ENCODE data around the gene CHRNA1. TPM values are rescaled to one million over a fixed set of nuclear protein-coding genes. Genes with fewer than 3 reads are reported as not detected.

Gene CHRNA1
- polyA plus RNA-seq (2013, experiment 1 of 2), result 6.4 TPM
- 6.1 TPM for polyA plus RNA-seq (2013, experiment 2 of 2)

DNA sequence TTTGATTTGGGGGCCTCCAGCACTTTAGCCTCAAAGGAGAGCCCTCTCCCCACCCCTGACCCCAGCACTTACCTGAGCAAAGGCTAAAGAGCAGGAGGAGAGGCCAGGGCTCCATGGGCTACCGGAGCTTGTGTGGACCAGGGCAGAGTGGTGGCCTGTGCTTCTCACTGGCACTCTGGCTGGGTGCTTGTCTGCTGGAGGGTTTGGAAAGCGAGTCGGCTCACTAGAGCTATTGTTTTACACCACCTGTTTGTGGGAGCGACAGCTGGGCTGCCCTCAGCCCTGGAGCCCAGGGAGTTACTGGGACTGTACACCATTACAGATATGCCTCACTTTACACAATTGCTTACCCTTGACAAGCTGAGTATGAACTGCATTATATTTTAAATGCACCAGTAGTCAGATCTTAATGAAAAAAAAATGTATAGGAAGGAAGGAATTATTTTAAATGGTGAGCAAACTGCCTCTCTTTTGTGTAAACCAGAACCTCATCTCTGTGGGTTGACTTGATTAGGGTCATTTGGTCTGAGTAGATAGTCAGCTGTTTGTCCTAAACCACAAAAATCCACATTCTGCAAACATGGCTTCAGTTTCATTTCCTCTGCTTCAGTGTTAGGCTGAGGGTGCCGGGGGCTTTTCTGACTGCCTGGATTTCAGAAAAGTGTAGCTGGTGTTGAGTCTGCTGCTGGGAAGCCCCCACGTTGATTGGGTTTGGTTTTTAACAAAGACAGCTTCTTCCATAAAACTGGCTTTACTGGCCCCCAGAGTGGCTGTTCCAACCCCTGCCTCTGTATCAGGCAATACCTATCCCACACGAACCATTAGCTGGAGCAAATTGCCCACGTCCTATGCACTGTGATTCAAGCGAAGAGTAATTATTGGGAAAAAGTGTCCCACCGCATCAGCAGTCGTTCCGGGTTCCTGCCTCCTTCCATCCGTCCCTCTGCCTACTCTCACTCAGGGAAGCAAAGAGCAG lies at the start of gene CHRNA1:
TSS of gene CHRNA1 (minus strand) at position 193 of the 976 bp plus-strand sequence. CDS start at position 115, 78 bp downstream.
- Histone ChIP-seq H3K9ac (ENCODE audit: low read length) (no peak within 1 kb of the TSS), H4K91ac (ENCODE audit: low read length) (peak within 1 kb of the TSS; percentile 86), H2BK120ac (ENCODE audit: low read depth, low read length) (peak within 1 kb of the TSS; percentile 80), H3K23ac (ENCODE audit: low read length in 2 of 2) (peak within 1 kb of the TSS in 1 of 2 experiments; percentile 54), H2AFZ (ENCODE audit: low read depth, low read length) (no peak within 1 kb of the TSS), H3K4me2 (ENCODE audit: low read length, poor library complexity, severe bottlenecking) (no peak within 1 kb of the TSS), H3K27ac (ENCODE audit: low read length, poor library complexity, severe bottlenecking) (no peak within 1 kb of the TSS), H3K36me3 (ENCODE audit: control insufficient read depth in 1 of 2, insufficient read depth in 2 of 2, low read depth in 1 of 2, low read length in 2 of 2) (no peaks in the 10 kb centered on the region), H2BK5ac (ENCODE audit: low read depth, low read length, poor library complexity, severe bottlenecking) (no peak within 1 kb of the TSS), H2BK12ac (ENCODE audit: low read length in 2 of 2) (peak within 1 kb of the TSS; percentile 30 to 99), H2BK15ac (ENCODE audit: low read depth, poor library complexity, severe bottlenecking) (no peak within 1 kb of the TSS), H3K18ac (ENCODE audit: low read depth in 1 of 2, low read length in 2 of 2) (peak within 1 kb of the TSS; percentile 82 to 95), H3K27me3 (ENCODE audit: control insufficient read depth in 1 of 2, insufficient read depth in 1 of 2, low read length in 2 of 2) (peaks cover 0 to 27% of the 10 kb centered on the region in 2 experiments), H3K9me3 (ENCODE audit: control insufficient read depth, low read length) (no peaks in the 10 kb centered on the region), H4K8ac (ENCODE audit: low read length) (peak within 1 kb of the TSS; percentile 80), H3K79me1 (replicated peaks; ENCODE audit: low read length, poor library complexity, severe bottlenecking) (no peaks in the 10 kb centered on the region), H3K4me1 (ENCODE audit: control insufficient read depth, insufficient read depth, low read depth, low read length) (peaks cover 10% of the 10 kb centered on the region), H3K4me3 (ENCODE audit: insufficient read depth in 1 of 2, low read depth in 1 of 2, low read length in 2 of 2) (no peak within 1 kb of the TSS), H2AK5ac (ENCODE audit: low read length, severe bottlenecking) (peak within 1 kb of the TSS; percentile 20), H3K14ac (ENCODE audit: low read length in 2 of 2) (peak within 1 kb of the TSS in 1 of 2 experiments; percentile 31), H3K4ac (ENCODE audit: low read depth in 1 of 2, low read length in 2 of 2) (peak within 1 kb of the TSS; percentile 43 to 84)
- 72% methylated on average over 12 of the region's 13 CpGs for WGBS
- DNase-seq, result peak; percentile 71

DNA sequence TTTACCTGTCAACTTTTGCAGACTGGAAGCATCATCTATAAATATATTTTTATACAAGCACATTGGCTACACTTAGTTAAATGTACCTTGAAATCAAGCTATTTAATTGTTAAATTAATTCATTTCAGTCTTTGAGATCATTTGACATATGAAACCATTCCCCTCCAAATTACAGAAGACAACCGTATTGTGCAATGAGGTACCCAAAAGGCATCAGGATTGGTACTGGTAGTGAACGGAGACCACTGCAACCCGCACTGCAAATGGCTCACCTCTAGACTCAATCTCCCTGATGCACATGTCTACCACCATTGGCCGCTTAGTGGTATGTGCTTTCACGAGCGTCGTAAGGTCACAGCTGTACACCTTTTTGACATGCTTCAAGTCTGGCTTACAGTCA lies 47.8 kb upstream of the CHRNA1 start:
- Histone ChIP-seq H3K9me3 (ENCODE audit: control insufficient read depth, low read length) (no peaks in the 10 kb centered on the region), H2BK120ac (ENCODE audit: low read depth, low read length) (no peak overlapping the region), H3K18ac (ENCODE audit: low read depth in 1 of 2, low read length in 2 of 2) (no peak overlapping the region), H4K91ac (ENCODE audit: low read length) (no peak overlapping the region), H3K14ac (ENCODE audit: low read length in 2 of 2) (no peak overlapping the region), H2BK5ac (ENCODE audit: low read depth, low read length, poor library complexity, severe bottlenecking) (no peak overlapping the region), H2BK15ac (ENCODE audit: low read depth, poor library complexity, severe bottlenecking) (no peak overlapping the region), H2AFZ (ENCODE audit: low read depth, low read length) (no peak overlapping the region), H2AK5ac (ENCODE audit: low read length, severe bottlenecking) (no peak overlapping the region), H3K9ac (ENCODE audit: low read length) (no peak overlapping the region), H3K23ac (ENCODE audit: low read length in 2 of 2) (no peak overlapping the region), H3K4me3 (ENCODE audit: insufficient read depth in 1 of 2, low read depth in 1 of 2, low read length in 2 of 2) (no peak overlapping the region), H3K36me3 (ENCODE audit: control insufficient read depth in 1 of 2, insufficient read depth in 2 of 2, low read depth in 1 of 2, low read length in 2 of 2) (peaks cover 0 to 12% of the 10 kb centered on the region in 2 experiments), H3K27ac (ENCODE audit: low read length, poor library complexity, severe bottlenecking) (no peak overlapping the region), H3K4me2 (ENCODE audit: low read length, poor library complexity, severe bottlenecking) (no peak overlapping the region), H3K4me1 (ENCODE audit: control insufficient read depth, insufficient read depth, low read depth, low read length) (peaks cover 3% of the 10 kb centered on the region), H4K8ac (ENCODE audit: low read length) (no peak overlapping the region), H3K79me1 (replicated peaks; ENCODE audit: low read length, poor library complexity, severe bottlenecking) (no peaks in the 10 kb centered on the region), H3K27me3 (ENCODE audit: control insufficient read depth in 1 of 2, insufficient read depth in 1 of 2, low read length in 2 of 2) (no peaks in the 10 kb centered on the region), H2BK12ac (ENCODE audit: low read length in 2 of 2) (no peak overlapping the region), H3K4ac (ENCODE audit: low read depth in 1 of 2, low read length in 2 of 2) (no peak overlapping the region)
- DNase-seq, result no peak
- 94% methylated on average over 7 of the region's 7 CpGs for WGBS

DNA sequence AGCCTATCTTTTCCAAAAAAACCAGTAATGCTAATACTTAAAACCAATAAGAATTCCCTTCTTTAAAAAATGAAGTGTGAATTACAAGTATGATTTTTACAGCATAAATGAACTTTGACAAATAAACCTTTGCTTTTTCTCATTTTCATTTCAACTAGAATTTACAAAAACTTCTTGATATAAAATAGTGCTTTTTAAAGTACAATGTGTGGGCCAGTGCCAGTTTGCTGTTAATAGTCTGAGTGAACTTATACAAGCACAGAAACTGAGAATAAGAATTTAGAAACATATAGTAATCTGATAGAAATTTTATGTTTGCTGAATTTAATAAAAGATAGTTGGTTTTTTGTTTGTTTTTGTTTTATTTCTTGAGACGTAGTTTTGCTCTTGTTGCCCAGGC lies 43.7 kb upstream of the CHRNA1 start:
- Histone ChIP-seq H2AFZ (ENCODE audit: low read depth, low read length) (no peak overlapping the region), H3K4me2 (ENCODE audit: low read length, poor library complexity, severe bottlenecking) (no peak overlapping the region), H3K23ac (ENCODE audit: low read length in 2 of 2) (no peak overlapping the region), H3K79me1 (replicated peaks; ENCODE audit: low read length, poor library complexity, severe bottlenecking) (no peaks in the 10 kb centered on the region), H3K4ac (ENCODE audit: low read depth in 1 of 2, low read length in 2 of 2) (no peak overlapping the region), H3K4me3 (ENCODE audit: insufficient read depth in 1 of 2, low read depth in 1 of 2, low read length in 2 of 2) (no peak overlapping the region), H2BK15ac (ENCODE audit: low read depth, poor library complexity, severe bottlenecking) (no peak overlapping the region), H2BK12ac (ENCODE audit: low read length in 2 of 2) (no peak overlapping the region), H3K27me3 (ENCODE audit: control insufficient read depth in 1 of 2, insufficient read depth in 1 of 2, low read length in 2 of 2) (no peaks in the 10 kb centered on the region), H3K27ac (ENCODE audit: low read length, poor library complexity, severe bottlenecking) (no peak overlapping the region), H3K4me1 (ENCODE audit: control insufficient read depth, insufficient read depth, low read depth, low read length) (peaks cover 4% of the 10 kb centered on the region), H3K9me3 (ENCODE audit: control insufficient read depth, low read length) (no peaks in the 10 kb centered on the region), H2BK5ac (ENCODE audit: low read depth, low read length, poor library complexity, severe bottlenecking) (no peak overlapping the region), H3K18ac (ENCODE audit: low read depth in 1 of 2, low read length in 2 of 2) (no peak overlapping the region), H3K14ac (ENCODE audit: low read length in 2 of 2) (no peak overlapping the region), H2BK120ac (ENCODE audit: low read depth, low read length) (no peak overlapping the region), H3K36me3 (ENCODE audit: control insufficient read depth in 1 of 2, insufficient read depth in 2 of 2, low read depth in 1 of 2, low read length in 2 of 2) (peaks cover 0 to 12% of the 10 kb centered on the region in 2 experiments), H4K8ac (ENCODE audit: low read length) (no peak overlapping the region), H2AK5ac (ENCODE audit: low read length, severe bottlenecking) (no peak overlapping the region), H3K9ac (ENCODE audit: low read length) (peak overlapping the region; percentile 67), H4K91ac (ENCODE audit: low read length) (no peak overlapping the region)
- DNase-seq, result no peak
- 67% methylated on average over 1 of the region's 1 CpG for WGBS

DNA sequence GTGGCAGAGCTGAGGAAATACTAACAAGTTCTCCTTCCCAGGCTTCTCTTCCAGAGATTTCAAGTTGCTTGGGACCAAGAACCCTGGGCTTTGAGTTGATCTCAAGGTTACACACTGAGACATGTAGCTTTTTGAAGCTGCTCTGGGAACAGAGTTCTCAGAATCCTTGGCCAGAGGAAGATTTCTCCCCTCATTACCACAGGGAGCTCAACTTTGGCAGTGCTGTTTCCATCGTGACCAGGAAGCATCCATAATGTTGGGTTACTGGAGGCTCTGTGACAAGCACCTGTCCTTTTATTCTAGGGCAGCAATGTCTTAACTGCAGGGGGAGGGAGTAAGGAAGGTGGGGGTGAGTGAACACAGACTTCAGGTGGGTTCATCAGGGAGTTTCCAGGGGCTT lies 41.5 kb upstream of the CHRNA1 start:
- no peak overlapping the region for H3K4me3 ChIP-seq (ENCODE audit: insufficient read depth in 1 of 2, low read depth in 1 of 2, low read length in 2 of 2)
- no peaks in the 10 kb centered on the region for H3K79me1 ChIP-seq (replicated peaks; ENCODE audit: low read length, poor library complexity, severe bottlenecking)
- no peak overlapping the region for H4K8ac ChIP-seq (ENCODE audit: low read length)
- no peak overlapping the region for H3K23ac ChIP-seq (ENCODE audit: low read length in 2 of 2)
- WGBS, result 71% methylated on average over 1 of the region's 1 CpG
- no peak overlapping the region for H2AK5ac ChIP-seq (ENCODE audit: low read length, severe bottlenecking)
- H2BK5ac ChIP-seq (ENCODE audit: low read depth, low read length, poor library complexity, severe bottlenecking), result no peak overlapping the region
- H2BK120ac ChIP-seq (ENCODE audit: low read depth, low read length), result no peak overlapping the region
- H3K18ac ChIP-seq (ENCODE audit: low read depth in 1 of 2, low read length in 2 of 2), result no peak overlapping the region
- no peak overlapping the region for H3K14ac ChIP-seq (ENCODE audit: low read length in 2 of 2)
- H4K91ac ChIP-seq (ENCODE audit: low read length), result no peak overlapping the region
- H3K4me2 ChIP-seq (ENCODE audit: low read length, poor library complexity, severe bottlenecking), result no peak overlapping the region
- H3K9me3 ChIP-seq (ENCODE audit: control insufficient read depth, low read length), result no peaks in the 10 kb centered on the region
- no peak overlapping the region for H2BK12ac ChIP-seq (ENCODE audit: low read length in 2 of 2)
- H3K27me3 ChIP-seq (ENCODE audit: control insufficient read depth in 1 of 2, insufficient read depth in 1 of 2, low read length in 2 of 2), result no peaks in the 10 kb centered on the region
- peaks cover 0 to 10% of the 10 kb centered on the region in 2 experiments for H3K36me3 ChIP-seq (ENCODE audit: control insufficient read depth in 1 of 2, insufficient read depth in 2 of 2, low read depth in 1 of 2, low read length in 2 of 2)
- H2AFZ ChIP-seq (ENCODE audit: low read depth, low read length), result no peak overlapping the region
- peaks cover 4% of the 10 kb centered on the region for H3K4me1 ChIP-seq (ENCODE audit: control insufficient read depth, insufficient read depth, low read depth, low read length)
- no peak overlapping the region for H3K4ac ChIP-seq (ENCODE audit: low read depth in 1 of 2, low read length in 2 of 2)
- H3K9ac ChIP-seq (ENCODE audit: low read length), result no peak overlapping the region
- no peak for DNase-seq
- no peak overlapping the region for H3K27ac ChIP-seq (ENCODE audit: low read length, poor library complexity, severe bottlenecking)
- H2BK15ac ChIP-seq (ENCODE audit: low read depth, poor library complexity, severe bottlenecking), result no peak overlapping the region
